ENCODE measurements around the gene SURF1.

Gene SURF1

DNA sequence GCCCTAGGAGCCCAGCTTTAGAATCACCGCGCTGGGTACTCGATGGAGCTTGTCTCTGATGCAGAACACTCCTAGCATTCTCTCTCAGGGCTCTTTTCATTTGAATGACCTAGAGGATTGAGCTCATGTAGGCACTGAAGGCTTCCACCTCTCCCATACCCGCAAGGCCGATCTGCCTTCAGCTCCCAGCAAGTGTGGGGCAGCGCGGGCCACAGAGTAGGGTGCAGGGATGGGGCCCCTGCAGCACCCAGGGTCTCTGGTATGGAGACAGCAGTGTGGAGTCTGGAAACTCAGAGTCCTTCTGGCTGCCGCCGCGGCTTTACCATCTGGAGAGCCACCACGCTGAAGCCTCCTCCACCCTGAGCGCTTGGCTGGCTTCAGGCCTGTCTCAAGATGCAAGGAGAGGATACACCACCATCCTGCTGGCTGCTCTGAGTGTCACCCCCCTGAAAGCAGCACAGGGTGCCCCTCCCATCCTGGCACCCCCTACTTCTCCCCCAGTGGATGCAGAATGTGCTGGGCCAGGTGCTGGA, 32.8 kb upstream of the SURF1 start:
- TF ChIP-seq TEAD4 (IDR thresholded peaks at IDR 0.05) (no peak), FOXM1 (IDR thresholded peaks at IDR 0.05; ENCODE audit: borderline replicate concordance, low read depth) (no peak), RAD21 (IDR thresholded peaks at IDR 0.05; ENCODE audit: low read depth) (no peak)
- TF ChIP-seq, protein P1, sequence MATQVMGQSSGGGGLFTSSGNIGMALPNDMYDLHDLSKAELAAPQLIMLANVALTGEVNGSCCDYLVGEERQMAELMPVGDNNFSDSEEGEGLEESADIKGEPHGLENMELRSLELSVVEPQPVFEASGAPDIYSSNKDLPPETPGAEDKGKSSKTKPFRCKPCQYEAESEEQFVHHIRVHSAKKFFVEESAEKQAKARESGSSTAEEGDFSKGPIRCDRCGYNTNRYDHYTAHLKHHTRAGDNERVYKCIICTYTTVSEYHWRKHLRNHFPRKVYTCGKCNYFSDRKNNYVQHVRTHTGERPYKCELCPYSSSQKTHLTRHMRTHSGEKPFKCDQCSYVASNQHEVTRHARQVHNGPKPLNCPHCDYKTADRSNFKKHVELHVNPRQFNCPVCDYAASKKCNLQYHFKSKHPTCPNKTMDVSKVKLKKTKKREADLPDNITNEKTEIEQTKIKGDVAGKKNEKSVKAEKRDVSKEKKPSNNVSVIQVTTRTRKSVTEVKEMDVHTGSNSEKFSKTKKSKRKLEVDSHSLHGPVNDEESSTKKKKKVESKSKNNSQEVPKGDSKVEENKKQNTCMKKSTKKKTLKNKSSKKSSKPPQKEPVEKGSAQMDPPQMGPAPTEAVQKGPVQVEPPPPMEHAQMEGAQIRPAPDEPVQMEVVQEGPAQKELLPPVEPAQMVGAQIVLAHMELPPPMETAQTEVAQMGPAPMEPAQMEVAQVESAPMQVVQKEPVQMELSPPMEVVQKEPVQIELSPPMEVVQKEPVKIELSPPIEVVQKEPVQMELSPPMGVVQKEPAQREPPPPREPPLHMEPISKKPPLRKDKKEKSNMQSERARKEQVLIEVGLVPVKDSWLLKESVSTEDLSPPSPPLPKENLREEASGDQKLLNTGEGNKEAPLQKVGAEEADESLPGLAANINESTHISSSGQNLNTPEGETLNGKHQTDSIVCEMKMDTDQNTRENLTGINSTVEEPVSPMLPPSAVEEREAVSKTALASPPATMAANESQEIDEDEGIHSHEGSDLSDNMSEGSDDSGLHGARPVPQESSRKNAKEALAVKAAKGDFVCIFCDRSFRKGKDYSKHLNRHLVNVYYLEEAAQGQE (IDR thresholded peaks at IDR 0.05; ENCODE audit: low read depth): no peak
- TF ChIP-seq, protein P2, sequence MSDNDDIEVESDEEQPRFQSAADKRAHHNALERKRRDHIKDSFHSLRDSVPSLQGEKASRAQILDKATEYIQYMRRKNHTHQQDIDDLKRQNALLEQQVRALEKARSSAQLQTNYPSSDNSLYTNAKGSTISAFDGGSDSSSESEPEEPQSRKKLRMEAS (IDR thresholded peaks at IDR 0.05): no peak

DNA sequence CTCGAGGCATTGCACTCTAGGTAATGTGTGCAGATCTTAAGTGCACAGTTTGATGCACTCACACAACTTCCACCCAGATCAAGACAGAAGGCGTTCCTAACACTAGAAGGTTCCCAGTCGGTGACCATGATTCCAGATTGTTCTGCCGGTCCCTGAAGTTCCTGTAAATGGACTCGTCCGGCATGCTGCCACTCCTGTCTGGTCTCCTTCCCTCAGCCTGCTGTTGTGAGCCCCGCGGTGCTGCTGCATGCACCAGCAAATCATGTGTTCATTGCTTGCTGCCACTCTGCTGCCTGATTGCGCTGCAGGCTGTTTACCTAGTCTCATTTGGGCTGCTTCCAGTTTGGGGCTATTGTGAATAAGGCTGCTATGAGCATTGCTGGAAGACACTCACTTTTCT, 31.4 kb upstream of the SURF1 start:
- TF ChIP-seq EP300 (IDR thresholded peaks at IDR 0.05; ENCODE audit: borderline replicate concordance) (no peak), YY1 (IDR thresholded peaks at IDR 0.05; ENCODE audit: low read depth) (no peak), CREB1 (IDR thresholded peaks at IDR 0.05; ENCODE audit: low read depth) (no peak), NFIC (IDR thresholded peaks at IDR 0.05) (no peak), CEBPB (IDR thresholded peaks at IDR 0.05) (no peak), TEAD4 (IDR thresholded peaks at IDR 0.05) (no peak), ZBTB7A (IDR thresholded peaks at IDR 0.05; ENCODE audit: low read depth) (no peak), EGR1 (IDR thresholded peaks at IDR 0.05) (no peak), RAD21 (IDR thresholded peaks at IDR 0.05; ENCODE audit: low read depth) (no peak), TAF1 (IDR thresholded peaks at IDR 0.05; ENCODE audit: low read depth) (no peak), TCF12 (IDR thresholded peaks at IDR 0.05; ENCODE audit: low read depth) (no peak), FOXM1 (IDR thresholded peaks at IDR 0.05; ENCODE audit: borderline replicate concordance, low read depth) (no peak)
- TF ChIP-seq, protein P3, sequence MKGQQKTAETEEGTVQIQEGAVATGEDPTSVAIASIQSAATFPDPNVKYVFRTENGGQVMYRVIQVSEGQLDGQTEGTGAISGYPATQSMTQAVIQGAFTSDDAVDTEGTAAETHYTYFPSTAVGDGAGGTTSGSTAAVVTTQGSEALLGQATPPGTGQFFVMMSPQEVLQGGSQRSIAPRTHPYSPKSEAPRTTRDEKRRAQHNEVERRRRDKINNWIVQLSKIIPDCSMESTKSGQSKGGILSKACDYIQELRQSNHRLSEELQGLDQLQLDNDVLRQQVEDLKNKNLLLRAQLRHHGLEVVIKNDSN (IDR thresholded peaks at IDR 0.05): no peak
- TF ChIP-seq, protein P2 (IDR thresholded peaks at IDR 0.05): no peak
- TF ChIP-seq, protein P1 (IDR thresholded peaks at IDR 0.05; ENCODE audit: low read depth): no peak

DNA sequence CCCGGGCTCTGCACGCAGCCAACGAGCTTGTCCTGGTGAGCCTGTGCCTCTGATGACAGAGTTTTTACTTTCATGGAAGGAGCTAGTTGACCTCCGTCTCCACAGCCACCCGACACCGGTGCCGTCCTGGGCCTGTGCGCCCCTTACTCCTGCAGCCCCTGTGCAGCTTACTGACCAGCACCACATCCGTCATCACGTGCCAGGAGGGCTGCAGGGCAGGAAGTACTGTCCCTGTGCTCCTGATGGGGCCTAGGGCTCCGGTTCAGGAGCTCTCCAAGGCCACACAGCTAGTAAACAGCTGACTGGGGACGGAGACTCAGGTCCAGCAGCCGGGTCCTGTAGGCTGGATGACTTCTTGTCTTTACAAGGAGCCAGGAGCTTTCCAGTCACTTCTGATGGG, 30.1 kb upstream of the SURF1 start:
- TF ChIP-seq FOXM1 (IDR thresholded peaks at IDR 0.05; ENCODE audit: borderline replicate concordance, low read depth): no peak

DNA sequence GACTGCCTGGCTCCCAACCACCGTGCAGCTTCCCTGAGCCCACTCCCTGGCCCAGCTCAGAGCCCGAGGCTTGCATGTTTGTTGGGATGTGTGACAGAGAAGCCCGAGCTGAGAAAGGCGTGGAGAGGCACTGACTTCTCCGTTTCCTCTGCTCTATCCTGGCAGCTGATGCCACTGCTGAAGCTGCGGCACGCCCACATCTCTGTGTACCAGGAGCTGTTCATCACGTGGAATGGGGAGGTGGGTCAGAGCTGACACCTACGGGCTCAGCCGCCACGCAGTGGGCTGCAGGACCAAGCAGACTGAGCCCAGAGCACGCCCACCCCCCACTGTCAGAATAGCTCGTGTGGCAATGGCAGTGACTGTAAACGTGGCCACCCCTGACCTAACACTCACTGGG, 29.2 kb upstream of the SURF1 start:
- TF ChIP-seq CEBPB (IDR thresholded peaks at IDR 0.05): no peak
- no peak for TF ChIP-seq FOXM1 (IDR thresholded peaks at IDR 0.05; ENCODE audit: borderline replicate concordance, low read depth)
- TF ChIP-seq TCF12 (IDR thresholded peaks at IDR 0.05; ENCODE audit: low read depth): no peak
- no peak for TF ChIP-seq TEAD4 (IDR thresholded peaks at IDR 0.05)
- TF ChIP-seq TAF1 (IDR thresholded peaks at IDR 0.05; ENCODE audit: low read depth): no peak
- TF ChIP-seq, protein P1 (IDR thresholded peaks at IDR 0.05; ENCODE audit: low read depth): no peak
- no peak for TF ChIP-seq NFIC (IDR thresholded peaks at IDR 0.05)
- TF ChIP-seq CREB1 (IDR thresholded peaks at IDR 0.05; ENCODE audit: low read depth): no peak
- no peak for TF ChIP-seq EP300 (IDR thresholded peaks at IDR 0.05; ENCODE audit: borderline replicate concordance)
- TF ChIP-seq ZBTB7A (IDR thresholded peaks at IDR 0.05; ENCODE audit: low read depth): no peak
- TF ChIP-seq, protein P2 (IDR thresholded peaks at IDR 0.05): no peak
- no peak for TF ChIP-seq EGR1 (IDR thresholded peaks at IDR 0.05)
- TF ChIP-seq, protein P3 (IDR thresholded peaks at IDR 0.05): no peak

Data from Ishikawa (cell line).